ENCODE measurements around the gene EIF4B. TPM values are rescaled to one million over a fixed set of nuclear protein-coding genes. Genes with fewer than 3 reads are reported as not detected.
"Not testable (repeated sequence)": the region's sequence is repeated elsewhere in the genome, so short reads cannot be mapped to it uniquely, and the experiment has no call there.

The EIF4B gene
- total RNA-seq, 1 donor = 1,510 TPM

DNA sequence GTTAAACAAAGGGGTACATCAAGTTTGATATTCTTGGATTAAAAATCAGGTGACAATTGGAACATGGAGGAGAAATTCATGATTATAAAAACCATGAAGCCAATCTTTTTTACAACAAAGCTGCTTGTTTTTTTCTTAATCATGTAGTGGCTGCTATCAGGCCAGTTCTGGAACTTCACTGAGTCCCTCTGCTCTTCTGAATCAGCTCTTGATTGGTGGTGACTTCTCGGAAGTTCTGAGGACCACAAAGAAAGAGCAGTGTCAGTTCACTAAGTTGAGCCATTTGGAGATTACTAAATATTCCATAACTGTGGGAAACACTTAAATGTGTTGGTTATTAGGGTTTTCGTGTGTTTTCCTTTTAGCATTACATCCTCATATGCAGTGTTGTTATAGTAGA, 8.5 kb downstream of the EIF4B start:
- Histone ChIP-seq H3K27me3 (ENCODE audit: insufficient read depth, low read length) (no peaks in the 10 kb centered on the region), H3K4me1 (ENCODE audit: insufficient read depth, low read length) (peaks cover 19% of the 10 kb centered on the region), H3K4me3 (ENCODE audit: low read length) (no peak overlapping the region), H3K9me3 (ENCODE audit: low read depth, low read length) (no peaks in the 10 kb centered on the region)

DNA sequence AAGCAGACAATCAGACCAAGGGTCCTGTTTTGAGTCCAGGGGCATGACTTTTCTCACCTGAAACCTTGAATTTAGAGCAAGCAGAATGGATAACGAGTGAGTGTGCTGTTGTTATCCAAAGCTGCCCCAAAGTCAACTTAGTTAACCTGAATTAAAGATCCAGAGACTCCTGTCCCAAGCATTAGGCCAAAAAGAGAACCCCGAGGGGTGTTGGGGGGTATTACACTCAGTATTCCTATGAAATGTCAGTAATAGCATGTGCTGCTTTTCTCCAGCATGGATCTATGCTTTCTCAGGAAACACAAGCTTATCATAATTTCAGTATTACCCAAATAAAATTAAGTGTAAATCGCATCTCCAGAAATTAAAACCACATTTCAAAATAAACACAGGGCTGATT, 19.0 kb downstream of the EIF4B start:
- Histone ChIP-seq H3K27me3 (ENCODE audit: insufficient read depth, low read length) (no peaks in the 10 kb centered on the region), H3K4me1 (ENCODE audit: insufficient read depth, low read length) (no peaks in the 10 kb centered on the region), H3K9me3 (ENCODE audit: low read depth, low read length) (no peaks in the 10 kb centered on the region), H3K4me3 (ENCODE audit: low read length) (no peak overlapping the region)

- H3K4me1 ChIP-seq (ENCODE audit: insufficient read depth, low read length); H3K27me3 ChIP-seq (ENCODE audit: insufficient read depth, low read length); H3K4me3 ChIP-seq (ENCODE audit: low read length); H3K9me3 ChIP-seq (ENCODE audit: low read depth, low read length): not testable (repeated sequence)
Observed at GRCh38 chr12:53027014-53027413, 20.8 kb downstream of the EIF4B start.

DNA sequence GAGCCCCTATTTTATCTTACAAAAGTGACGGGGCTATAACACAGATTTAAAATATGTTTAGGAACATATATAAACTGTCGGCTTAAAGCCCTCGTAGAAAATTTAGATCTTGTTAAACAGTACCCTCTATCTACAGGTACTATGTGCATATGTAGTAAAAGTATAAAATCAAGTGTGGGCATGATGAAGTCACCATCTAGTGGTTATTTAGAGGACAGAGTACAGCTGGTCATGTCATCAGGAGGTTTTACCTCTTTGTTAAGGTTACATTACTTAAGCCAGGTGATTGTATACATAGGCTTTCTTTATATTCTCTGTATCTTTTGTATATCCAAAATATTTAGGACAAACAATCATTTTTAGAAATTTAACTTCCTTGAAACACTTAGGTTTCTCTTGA, 25.4 kb downstream of the EIF4B start:
- Histone ChIP-seq H3K4me1 (ENCODE audit: insufficient read depth, low read length) (peaks cover 14% of the 10 kb centered on the region), H3K4me3 (ENCODE audit: low read length) (no peak overlapping the region), H3K27me3 (ENCODE audit: insufficient read depth, low read length) (no peaks in the 10 kb centered on the region), H3K9me3 (ENCODE audit: low read depth, low read length) (no peaks in the 10 kb centered on the region)

- peaks cover 16% of the 10 kb centered on the region for H3K4me1 ChIP-seq (ENCODE audit: insufficient read depth, low read length)
- not testable (repeated sequence) for H3K27me3 ChIP-seq (ENCODE audit: insufficient read depth, low read length); H3K4me3 ChIP-seq (ENCODE audit: low read length); H3K9me3 ChIP-seq (ENCODE audit: low read depth, low read length)
Observed at GRCh38 chr12:53033832-53034231, 27.6 kb downstream of the EIF4B start.

GRCh38 chr12:53034459-53034858, 28.2 kb downstream of the EIF4B start:
- no peaks in the 10 kb centered on the region for H3K27me3 ChIP-seq (ENCODE audit: insufficient read depth, low read length)
- H3K9me3 ChIP-seq (ENCODE audit: low read depth, low read length) = no peaks in the 10 kb centered on the region
- peaks cover 19% of the 10 kb centered on the region for H3K4me1 ChIP-seq (ENCODE audit: insufficient read depth, low read length)
- H3K4me3 ChIP-seq (ENCODE audit: low read length) = no peak overlapping the region

GRCh38 chr12:53036802-53037201, 30.5 kb downstream of the EIF4B start:
- H3K9me3 ChIP-seq (ENCODE audit: low read depth, low read length) = no peaks in the 10 kb centered on the region
- no peaks in the 10 kb centered on the region for H3K27me3 ChIP-seq (ENCODE audit: insufficient read depth, low read length)
- peaks cover 19% of the 10 kb centered on the region for H3K4me1 ChIP-seq (ENCODE audit: insufficient read depth, low read length)
- no peak overlapping the region for H3K4me3 ChIP-seq (ENCODE audit: low read length)

GRCh38 chr12:53039851-53040250, 33.6 kb downstream of the EIF4B start:
- H3K4me3 ChIP-seq (ENCODE audit: low read length) = no peak overlapping the region
- no peaks in the 10 kb centered on the region for H3K27me3 ChIP-seq (ENCODE audit: insufficient read depth, low read length)
- peaks cover 6% of the 10 kb centered on the region for H3K4me1 ChIP-seq (ENCODE audit: insufficient read depth, low read length)
- H3K9me3 ChIP-seq (ENCODE audit: low read depth, low read length) = no peaks in the 10 kb centered on the region

GRCh38 chr12:53042607-53043454, 36.6 kb downstream of the EIF4B start:
- peaks cover 18% of the 10 kb centered on the region for H3K4me1 ChIP-seq (ENCODE audit: insufficient read depth, low read length)
- H3K9me3 ChIP-seq (ENCODE audit: low read depth, low read length) = no peaks in the 10 kb centered on the region
- H3K27me3 ChIP-seq (ENCODE audit: insufficient read depth, low read length) = peaks cover 3% of the 10 kb centered on the region
- H3K4me3 ChIP-seq (ENCODE audit: low read length) = no peak overlapping the region

DNA sequence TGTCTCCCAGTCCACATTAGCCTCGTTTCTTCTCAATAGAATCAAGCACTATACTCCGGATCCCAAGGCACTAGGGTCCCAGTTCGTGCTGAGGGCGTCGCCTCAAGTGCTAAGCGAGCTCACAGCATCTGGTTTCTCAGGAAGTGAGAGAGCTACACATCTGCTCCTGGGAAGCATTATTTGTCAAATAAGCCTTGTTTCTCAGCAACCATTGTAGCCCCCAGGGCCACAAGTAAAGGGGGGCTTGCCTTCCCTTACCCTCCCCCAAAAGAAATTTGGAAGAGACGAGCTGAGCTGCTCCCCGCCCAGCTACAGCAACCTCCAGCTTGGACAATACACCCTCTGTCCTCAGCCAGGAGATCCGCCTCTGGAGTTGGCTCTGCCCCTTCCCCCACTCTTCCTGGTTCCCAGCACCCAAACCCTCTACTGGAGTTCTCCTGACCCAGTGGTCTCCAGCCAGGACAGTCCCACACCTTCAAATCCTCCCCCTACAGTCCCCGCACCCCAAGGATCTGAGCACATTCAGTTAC, 37.9 kb downstream of the EIF4B start:
- Histone ChIP-seq H3K9me3 (ENCODE audit: low read depth, low read length) (no peaks in the 10 kb centered on the region), H3K4me1 (ENCODE audit: insufficient read depth, low read length) (peaks cover 15% of the 10 kb centered on the region), H3K27me3 (ENCODE audit: insufficient read depth, low read length) (peaks cover 3% of the 10 kb centered on the region), H3K4me3 (ENCODE audit: low read length) (no peak overlapping the region)

- H3K9me3 ChIP-seq (ENCODE audit: low read depth, low read length) = no peaks in the 10 kb centered on the region
Observed at GRCh38 chr12:53044896-53045695, 38.8 kb downstream of the EIF4B start.

GRCh38 chr12:53045696-53046045, 39.4 kb downstream of the EIF4B start:
- Histone ChIP-seq H3K27me3 (ENCODE audit: insufficient read depth, low read length) (peaks cover 3% of the 10 kb centered on the region), H3K9me3 (ENCODE audit: low read depth, low read length) (no peaks in the 10 kb centered on the region), H3K4me1 (ENCODE audit: insufficient read depth, low read length) (peaks cover 15% of the 10 kb centered on the region), H3K4me3 (ENCODE audit: low read length) (no peak overlapping the region)

More at GRCh38 chr12:53044896-53045695, 38.8 kb downstream of the EIF4B start:
- H3K4me3 ChIP-seq (ENCODE audit: low read length) = no peak overlapping the region
- H3K4me1 ChIP-seq (ENCODE audit: insufficient read depth, low read length) = peaks cover 15% of the 10 kb centered on the region
- H3K27me3 ChIP-seq (ENCODE audit: insufficient read depth, low read length) = peaks cover 3% of the 10 kb centered on the region

GRCh38 chr12:53046655-53047220, 40.5 kb downstream of the EIF4B start:
- Histone ChIP-seq H3K4me1 (ENCODE audit: insufficient read depth, low read length) (peaks cover 15% of the 10 kb centered on the region), H3K9me3 (ENCODE audit: low read depth, low read length) (no peaks in the 10 kb centered on the region), H3K4me3 (ENCODE audit: low read length) (peak overlapping the region; percentile 56), H3K27me3 (ENCODE audit: insufficient read depth, low read length) (peaks cover 3% of the 10 kb centered on the region)

GRCh38 chr12:53047221-53048032, 41.2 kb downstream of the EIF4B start:
- H3K4me1 ChIP-seq (ENCODE audit: insufficient read depth, low read length) = peaks cover 15% of the 10 kb centered on the region
- H3K27me3 ChIP-seq (ENCODE audit: insufficient read depth, low read length) = peaks cover 3% of the 10 kb centered on the region
- no peaks in the 10 kb centered on the region for H3K9me3 ChIP-seq (ENCODE audit: low read depth, low read length)
- peak overlapping the region; percentile 56 for H3K4me3 ChIP-seq (ENCODE audit: low read length)
